Keratinocyte (primary cell): ENCODE measurements around the gene TFF3.

Experiments used
- CTCF ChIP-seq, 3 experiments: IDR thresholded peaks in 1 of 3; conservative IDR thresholded peaks in 1 of 3; optimal IDR thresholded peaks in 1 of 3; 2 replicates in 2 of 3; 3 replicates in 1 of 3; pipeline versions ENCODE3 to v1.5.1; 2011; ENCODE audit warnings: low read length in 3 of 3, mild to moderate bottlenecking in 3 of 3, moderate library complexity in 2 of 3, control low read depth in 1 of 3, inconsistent platforms in 1 of 3; ENCODE audit not compliant: insufficient read depth in 2 of 3; ENCODE audit errors: extremely low read depth in 1 of 3
- EZH2 ChIP-seq: IDR thresholded peaks from one replicate; pipeline ENCODE4 v1.6.1; 2012; ENCODE audit warnings: inconsistent platforms, mild to moderate bottlenecking, low read length, moderate library complexity

- no peak for TF ChIP-seq CTCF (optimal IDR thresholded peaks at IDR 0.05 in 1 of 3, IDR thresholded peaks at IDR 0.05 in 1 of 3, conservative IDR thresholded peaks at IDR 0.05 in 1 of 3; ENCODE audit: extremely low read depth in 1 of 3, insufficient read depth in 2 of 3, low read length in 3 of 3)
- TF ChIP-seq EZH2 = no peak
Measured at GRCh38 chr21:42358261-42358660, 43.1 kb upstream of the TFF3 start.
